ENCODE measurements around the gene SLC35E1. TPM values are rescaled to one million over a fixed set of nuclear protein-coding genes. Genes with fewer than 3 reads are reported as not detected.

SLC35E1 gene
- total RNA-seq, 1 experiment from 2014 or later: 28.5 TPM

- CTCF ChIA-PET: no interaction called here
- ATAC-seq (no peak), DNase-seq (ENCODE audit: low spot score) (no peak)
- Mint-ChIP-seq H3K4me1 (no peaks in the 10 kb centered on the region), H3K4me3 (no peak overlapping the region), H3K27me3 (ENCODE audit: low read depth) (no peaks in the 10 kb centered on the region), H3K27ac (no peak overlapping the region), H3K9me3 (no peaks in the 10 kb centered on the region), H3K36me3 (no peaks in the 10 kb centered on the region)
- POLR2A ChIA-PET: no interaction called here
- no peak for TF ChIP-seq ZNF396 (CRISPR knock-in tag; IDR thresholded peaks at IDR 0.05; ENCODE audit: borderline replicate concordance)
- TF ChIP-seq PRDM15 (CRISPR knock-in tag; IDR thresholded peaks at IDR 0.05): no peak
- no peak for TF ChIP-seq ZBTB21 (CRISPR knock-in tag; IDR thresholded peaks at IDR 0.05; ENCODE audit: borderline replicate concordance)
- TF ChIP-seq TCF7 (CRISPR knock-in tag; IDR thresholded peaks at IDR 0.05; ENCODE audit: low read depth): no peak
- no peak for TF ChIP-seq NR1H2 (CRISPR knock-in tag; IDR thresholded peaks at IDR 0.05)
- no peak for TF ChIP-seq GTF2I (CRISPR knock-in tag; conservative IDR thresholded peaks at IDR 0.05)
- TF ChIP-seq FOXJ3 (CRISPR knock-in tag; IDR thresholded peaks at IDR 0.05; ENCODE audit: borderline replicate concordance): no peak
- no peak for TF ChIP-seq IRF1 (CRISPR knock-in tag; IDR thresholded peaks at IDR 0.05)
- no peak for TF ChIP-seq CREB1 (CRISPR knock-in tag; IDR thresholded peaks at IDR 0.05)
- no peak for TF ChIP-seq TEAD1 (CRISPR knock-in tag; IDR thresholded peaks at IDR 0.05)
- no peak for TF ChIP-seq ZNF317 (CRISPR knock-in tag; IDR thresholded peaks at IDR 0.05; ENCODE audit: borderline replicate concordance, low read depth)
- TF ChIP-seq TP53 (CRISPR knock-in tag; IDR thresholded peaks at IDR 0.05): no peak
- no peak for TF ChIP-seq RORB (CRISPR knock-in tag; IDR thresholded peaks at IDR 0.05)
- TF ChIP-seq CREM (CRISPR knock-in tag; IDR thresholded peaks at IDR 0.05): no peak
- no peak for TF ChIP-seq ARID4B (CRISPR knock-in tag; IDR thresholded peaks at IDR 0.05; ENCODE audit: borderline replicate concordance)
- no peak for TF ChIP-seq CBFB (CRISPR knock-in tag; IDR thresholded peaks at IDR 0.05; ENCODE audit: low read depth)
- TF ChIP-seq SMAD4 (CRISPR knock-in tag; IDR thresholded peaks at IDR 0.05): no peak
These were observed 29.3 kb upstream of the SLC35E1 start for GRCh38 chr19:16601378-16602052.

- ChIA-PET CTCF (interaction anchor here (0.9 to 2.8 kb wide), 2 partner anchors 13 to 16 kb away, joined by 6 to 7 read pairs; no protein-coding TSS in a partner anchor), POLR2A (interaction anchor here (0.6 kb wide), 1 partner anchor 34 kb away, joined by 3 read pairs; no protein-coding TSS in a partner anchor)
- Mint-ChIP-seq H3K4me1 (no peaks in the 10 kb centered on the region), H3K27ac (no peak overlapping the region), H3K36me3 (no peaks in the 10 kb centered on the region), H3K4me3 (no peak overlapping the region), H3K9me3 (no peaks in the 10 kb centered on the region), H3K27me3 (ENCODE audit: low read depth) (no peaks in the 10 kb centered on the region)
- ATAC-seq: no peak
- no peak for DNase-seq (ENCODE audit: low spot score)
- TF ChIP-seq FOXP4 (CRISPR knock-in tag; IDR thresholded peaks at IDR 0.05) (no peak), TP53 (CRISPR knock-in tag; IDR thresholded peaks at IDR 0.05) (no peak), RELA (CRISPR knock-in tag; IDR thresholded peaks at IDR 0.05; ENCODE audit: borderline replicate concordance) (no peak), CDX4 (CRISPR knock-in tag; IDR thresholded peaks at IDR 0.05; ENCODE audit: borderline replicate concordance) (no peak), GTF2I (CRISPR knock-in tag; conservative IDR thresholded peaks at IDR 0.05) (no peak), KAT7 (CRISPR knock-in tag; IDR thresholded peaks at IDR 0.05; ENCODE audit: borderline replicate concordance) (no peak)
These were observed 28.6 kb upstream of the SLC35E1 start for GRCh38 chr19:16600824-16601223.
